HG02852 (cell line): Measurements from ENCODE around the gene GID8.
"Not testable (repeated sequence)": the region's sequence is repeated elsewhere in the genome, so short reads cannot be mapped to it uniquely, and the experiment has no call there.

Source experiments
- ATAC-seq: cut with Tn5 transposase; IDR thresholded peaks from one replicate; pipeline ENCODE4 v1.9.1; 2021; ENCODE audit warnings: mild to moderate bottlenecking, moderate library complexity; ENCODE audit not compliant: unreplicated experiment

Gene GID8

GRCh38 chr20:62956387-62957135 is 18.6 kb downstream of the GID8 start:
- no peak for ATAC-seq

DNA sequence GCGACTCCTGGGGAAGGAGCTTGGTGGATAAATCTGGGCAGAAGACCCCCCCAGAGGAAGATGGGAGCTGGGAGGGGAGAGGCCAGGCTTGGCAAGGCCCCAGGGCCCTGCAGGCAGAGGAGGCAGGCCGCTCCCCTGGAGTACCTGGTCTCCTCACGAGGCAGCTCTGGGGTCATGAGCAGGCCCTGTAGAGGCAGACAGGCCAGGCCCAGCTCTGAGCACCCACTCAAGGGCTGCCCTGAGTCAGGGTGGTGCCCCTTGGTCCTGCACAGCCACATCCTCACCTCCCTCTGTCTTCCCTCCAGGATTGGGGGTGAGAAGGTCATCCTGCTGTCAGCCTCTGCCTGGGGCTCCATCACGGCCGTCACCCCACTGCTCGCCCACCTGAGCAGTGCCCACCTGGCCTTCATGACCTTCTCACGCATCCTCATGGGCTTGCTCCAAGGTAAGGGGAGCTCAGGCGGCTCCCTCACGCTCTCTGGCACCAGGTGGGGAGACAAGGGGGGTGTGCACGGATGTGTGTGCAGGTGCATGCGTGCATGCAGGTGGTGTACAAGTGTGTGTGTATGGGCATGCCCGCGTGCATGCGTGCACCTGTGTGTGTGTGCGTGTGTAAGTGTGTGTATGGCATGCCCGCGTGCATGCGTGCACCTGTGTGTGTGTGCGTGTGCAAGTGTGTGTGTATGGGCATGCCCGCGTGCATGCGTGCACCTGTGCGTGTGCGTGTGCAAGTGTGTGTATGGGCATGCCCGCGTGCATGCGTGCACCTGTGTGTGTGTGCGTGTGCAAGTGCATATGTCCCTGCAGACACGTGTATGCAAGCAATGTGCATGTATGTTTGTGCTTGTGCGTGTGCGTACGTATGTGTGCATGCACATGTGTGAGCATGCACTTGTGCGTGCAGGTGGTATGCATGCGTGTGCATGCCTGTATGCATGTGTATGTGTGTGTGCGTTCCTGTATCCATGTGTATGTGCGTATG is 19.5 kb downstream of the GID8 start:
- no peak for ATAC-seq

DNA sequence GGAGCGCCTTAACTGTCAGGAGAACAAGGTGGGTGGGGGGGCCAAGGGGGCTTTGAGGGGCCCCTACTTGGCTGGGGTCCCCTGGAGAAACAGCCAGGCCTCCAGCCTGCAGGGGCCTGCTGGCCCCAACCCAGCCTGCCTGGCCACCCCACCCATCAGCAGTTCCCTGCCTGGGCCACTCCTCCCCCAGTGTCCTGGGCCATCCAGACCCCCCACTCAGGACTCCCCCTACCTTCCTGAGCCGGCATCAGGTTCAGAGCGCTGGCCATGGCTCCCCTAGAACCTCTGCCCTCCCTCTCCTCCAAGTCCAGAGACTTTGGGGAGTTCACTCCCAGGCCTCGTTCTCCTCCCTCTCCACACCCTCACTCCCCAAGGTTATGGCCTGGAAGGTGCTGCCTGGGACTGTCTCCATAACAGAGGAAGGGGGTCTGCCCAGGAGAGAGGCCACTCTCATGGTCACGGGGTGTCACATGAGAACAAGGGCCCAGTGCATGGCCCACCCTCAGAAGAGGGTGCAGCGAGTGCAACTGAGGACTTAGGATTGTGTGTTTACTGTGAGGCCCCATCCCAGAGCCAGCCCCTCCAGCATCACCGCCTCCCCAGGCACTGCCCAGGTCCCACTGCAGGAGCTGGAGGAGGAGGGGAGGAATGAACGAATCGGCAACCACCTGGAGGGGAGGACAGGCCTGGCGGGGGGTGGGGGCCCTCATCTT is 20.6 kb downstream of the GID8 start:
- no peak for ATAC-seq

- ATAC-seq = no peak
Measured at GRCh38 chr20:62959101-62959971, 21.4 kb downstream of the GID8 start.

DNA sequence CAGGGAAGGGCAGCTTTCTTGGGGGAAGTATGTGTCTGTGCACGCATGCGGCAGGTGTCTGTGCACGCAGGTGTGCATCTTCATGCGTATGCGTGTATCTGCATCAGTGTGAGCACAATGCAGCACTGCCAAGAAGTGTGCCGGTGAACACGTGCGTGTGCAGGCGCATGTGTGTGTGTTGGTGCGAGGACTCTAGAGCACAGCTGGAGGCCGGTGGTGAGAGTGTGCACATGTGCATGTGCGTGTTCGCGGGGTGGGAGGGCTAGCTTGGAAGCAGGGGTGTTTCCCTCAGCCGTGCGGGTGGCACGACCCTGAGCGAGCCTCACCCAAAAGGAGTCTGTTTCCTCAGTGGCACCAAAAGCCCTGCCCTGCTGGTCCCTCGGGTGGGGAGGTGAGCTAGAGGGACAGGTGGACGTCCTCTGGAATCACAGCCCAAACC is 22.1 kb downstream of the GID8 start:
- ATAC-seq = no peak

GRCh38 chr20:62960446-62961309 is 22.7 kb downstream of the GID8 start:
- ATAC-seq = not testable (repeated sequence)

GRCh38 chr20:62961310-62961783 is 23.4 kb downstream of the GID8 start:
- ATAC-seq = no peak

GRCh38 chr20:62961799-62962198 is 23.9 kb downstream of the GID8 start:
- no peak for ATAC-seq

GRCh38 chr20:62962221-62962879 is 24.4 kb downstream of the GID8 start:
- no peak for ATAC-seq

- no peak for ATAC-seq
Measured at GRCh38 chr20:62962891-62963613, 25.1 kb downstream of the GID8 start.

GRCh38 chr20:62963614-62964397 is 25.9 kb downstream of the GID8 start:
- ATAC-seq = no peak

DNA sequence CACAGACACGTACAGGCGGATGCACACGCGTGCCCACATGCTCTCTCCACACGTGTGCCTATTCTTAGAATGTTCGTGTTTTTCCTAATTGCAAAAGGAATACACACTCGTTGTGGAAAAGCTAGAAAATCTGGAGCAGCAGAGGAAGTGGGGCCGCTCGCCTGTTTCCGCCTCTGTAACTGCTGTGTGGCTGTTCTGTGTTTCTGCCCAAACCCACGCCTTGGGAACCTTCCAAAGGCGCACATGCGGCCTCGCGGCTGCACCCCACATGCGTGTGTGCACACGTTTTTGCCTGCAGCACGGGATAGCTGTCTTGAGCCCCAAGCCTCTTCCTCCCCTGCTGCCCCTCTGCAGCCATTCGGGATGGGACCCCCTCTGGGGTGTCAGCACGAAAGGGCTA is 26.8 kb downstream of the GID8 start:
- no peak for ATAC-seq

DNA sequence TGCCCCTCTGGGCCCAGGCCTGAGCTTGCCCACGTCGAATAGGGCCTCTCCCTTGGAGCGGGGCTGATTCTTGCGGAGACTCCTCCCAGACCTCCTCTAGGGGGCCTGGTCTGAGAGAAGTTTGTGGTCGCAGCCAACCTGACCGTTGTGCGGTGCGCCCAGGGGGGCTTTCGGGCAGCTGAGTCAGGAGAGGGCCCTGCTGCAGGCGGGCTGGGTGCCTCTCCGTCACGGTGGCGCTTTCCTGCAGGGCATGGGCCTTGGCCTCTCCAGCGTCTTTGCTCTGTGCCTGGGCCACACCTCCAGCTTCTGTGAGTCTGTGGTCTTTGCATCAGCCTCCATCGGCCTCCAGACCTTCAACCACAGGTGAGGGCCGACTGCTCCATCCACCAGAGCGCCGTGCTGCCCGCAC is 27.4 kb downstream of the GID8 start:
- ATAC-seq = no peak

GRCh38 chr20:62966212-62967148 is 28.5 kb downstream of the GID8 start:
- no peak for ATAC-seq

GRCh38 chr20:62967149-62967501 is 29.2 kb downstream of the GID8 start:
- ATAC-seq = no peak
